K562 (cell line): ENCODE results near the gene TMEM150A. TPM values are rescaled to one million over a fixed set of nuclear protein-coding genes. Genes with fewer than 3 reads are reported as not detected.
A peak's percentile ranks its signal among the peaks of the same experiment; 100 is the strongest.

Source experiments
- ESRRA ChIP-seq: fragments of 450-650 bp; IDR thresholded peaks from 2 replicates; pipeline ENCODE4 v1.6.1; 2014; ENCODE audit warnings: low read depth, mild to moderate bottlenecking, moderate library complexity, borderline replicate concordance
- GABPA ChIP-seq: fragments of 200-800 bp; sonication (Bioruptor generic); conservative IDR thresholded peaks from 2 replicates; pipeline ENCODE4 v1.6.1; 2016; ENCODE audit warnings: low read depth, missing genetic modification characterization, missing compliant biosample characterization
- HDGF ChIP-seq: fragments of 450-650 bp; IDR thresholded peaks from 2 replicates; pipeline ENCODE4 v1.6.1; 2016
- HIVEP1 ChIP-seq: fragments of 250-450 bp; sonication (Bioruptor Pico); IDR thresholded peaks from 2 replicates; pipeline ENCODE4 v1.4.0; 2020; ENCODE audit warnings: mild to moderate bottlenecking
- JUND ChIP-seq, 2 experiments: IDR thresholded peaks; 2 replicates in 1 of 2; 3 replicates in 1 of 2; pipeline ENCODE4 v1.6.1; 2011; ENCODE audit warnings: borderline replicate concordance in 2 of 2, low read depth in 2 of 2, low read length in 2 of 2, improper control_type of control experiment in 1 of 2, missing biosample characterization in 1 of 2, missing genetic modification characterization in 1 of 2, missing genetic modification reagents in 1 of 2
- MBD2 ChIP-seq: sonication (generic); IDR thresholded peaks from 2 replicates; pipeline ENCODE4 v1.6.1; 2016; ENCODE audit warnings: low read depth, borderline replicate concordance
- MEF2D ChIP-seq: conservative IDR thresholded peaks from 2 replicates; pipeline ENCODE4 v1.6.1; 2016; ENCODE audit warnings: low read depth, missing genetic modification characterization, missing compliant biosample characterization
- NFIC ChIP-seq: fragments of 450-650 bp; IDR thresholded peaks from 2 replicates; pipeline ENCODE4 v1.6.1; 2017; ENCODE audit warnings: mild to moderate bottlenecking, inconsistent platforms
- PTTG1 ChIP-seq: fragments of 450-650 bp; IDR thresholded peaks from 2 replicates; pipeline ENCODE4 v1.6.1; 2016; ENCODE audit warnings: low read depth, mild to moderate bottlenecking, missing genetic modification characterization, missing compliant biosample characterization
- RBFOX2 ChIP-seq: fragments of 200-400 bp; formaldehyde crosslinking; IDR thresholded peaks from 2 replicates; pipeline ENCODE4 v1.6.1; 2017; ENCODE audit warnings: low read depth, mild to moderate bottlenecking, low read length, moderate library complexity
- SRF ChIP-seq, 2 experiments: fragments of 250-450, 450-650 bp in 1 of 2; sonication (Bioruptor Pico) in 1 of 2; sonication (generic) in 1 of 2; formaldehyde crosslinking; IDR thresholded peaks; 2 replicates each; pipeline versions ENCODE4 v1.5.0 to v1.5.1; 2020 to 2022; ENCODE audit warnings: mild to moderate bottlenecking in 1 of 2, missing genetic modification reagents in 1 of 2
- TAF9B ChIP-seq: fragments of 450-650 bp; IDR thresholded peaks from 2 replicates; pipeline ENCODE4 v1.6.1; 2018; ENCODE audit warnings: mild to moderate bottlenecking; ENCODE audit not compliant: partially characterized antibody
- TBP ChIP-seq: optimal IDR thresholded peaks from 2 replicates; pipeline ENCODE3; 2011; ENCODE audit warnings: low read depth, low read length, improper control_type of control experiment
- TRIM24 ChIP-seq, 2 experiments: fragments of 450-650 bp; IDR thresholded peaks; 2 replicates each; pipeline ENCODE4 v1.6.1; 2016
- ZFX ChIP-seq: sonication (generic); formaldehyde crosslinking; IDR thresholded peaks from 2 replicates; pipeline ENCODE4 v1.8.0; 2022; ENCODE audit warnings: mild to moderate bottlenecking, missing genetic modification reagents, moderate library complexity
- ZNF324 ChIP-seq: fragments of 250-450 bp; sonication (Bioruptor Pico); IDR thresholded peaks from 2 replicates; pipeline ENCODE4 v1.4.0; 2020; ENCODE audit warnings: mild to moderate bottlenecking
- ZNF75A ChIP-seq: fragments of 450-650 bp; formaldehyde crosslinking; IDR thresholded peaks from 2 replicates; pipeline ENCODE4 v1.4.0; 2020; ENCODE audit warnings: mild to moderate bottlenecking
- polyA plus RNA-seq, 8 experiments: library from polyadenylated mRNA; depleted of rRNA in 4 of 8; stranded (reverse) in 5 of 8; unstranded in 3 of 8; fragments of >200 nt; fragmentation: Nextera tagmentation in 2 of 8; fragmentation: Illumina TruSeq in 1 of 8; extraction: Ambion mirVana in 2 of 8; extraction: Trizol in 1 of 8; gene quantifications; 2 replicates each; pipeline versions ENCODE4 v1.2.1 to v1.2.3, GENCODE V29; 2011 to 2014; ENCODE audit warnings: inconsistent platforms in 1 of 8, missing spikeins in 1 of 8
- total RNA-seq, 7 experiments: library from RNA; depleted of rRNA in 6 of 7; stranded (reverse); fragments of >200 nt in 6 of 7; fragmentation: Illumina TruSeq in 2 of 7; extraction: Trizol in 2 of 7; gene quantifications; 2 replicates each; pipeline versions ENCODE4 v1.2.1 to v1.2.3, GENCODE V29; 2011 to 2021; ENCODE audit warnings: low replicate concordance in 1 of 7
- TF ChIP-seq, protein P1 (sequence below): fragments of 450-650 bp; IDR thresholded peaks from one replicate; pipeline ENCODE4 v1.6.1; 2018; ENCODE audit warnings: mild to moderate bottlenecking, moderate library complexity; ENCODE audit not compliant: partially characterized antibody
- TF ChIP-seq, protein P2 (sequence below), 2 experiments: IDR thresholded peaks in 1 of 2; conservative IDR thresholded peaks in 1 of 2; 2 replicates each; pipeline ENCODE4 v1.6.1; 2016; ENCODE audit warnings: low read depth in 2 of 2, mild to moderate bottlenecking in 1 of 2, missing compliant biosample characterization in 1 of 2, missing genetic modification characterization in 1 of 2, moderate library complexity in 1 of 2
- TF ChIP-seq, protein P3 (sequence below): conservative IDR thresholded peaks from 2 replicates; pipeline ENCODE4 v1.6.1; 2011; ENCODE audit warnings: low read depth, mild to moderate bottlenecking, low read length; ENCODE audit not compliant: control insufficient read depth

TMEM150A gene
- total and polyA plus RNA-seq, 9 of the 15 experiments (the other 6 are each of a cell fraction or from before 2014, with no cell fraction given), result 3.9 to 17.1 (median 8.4) TPM

DNA sequence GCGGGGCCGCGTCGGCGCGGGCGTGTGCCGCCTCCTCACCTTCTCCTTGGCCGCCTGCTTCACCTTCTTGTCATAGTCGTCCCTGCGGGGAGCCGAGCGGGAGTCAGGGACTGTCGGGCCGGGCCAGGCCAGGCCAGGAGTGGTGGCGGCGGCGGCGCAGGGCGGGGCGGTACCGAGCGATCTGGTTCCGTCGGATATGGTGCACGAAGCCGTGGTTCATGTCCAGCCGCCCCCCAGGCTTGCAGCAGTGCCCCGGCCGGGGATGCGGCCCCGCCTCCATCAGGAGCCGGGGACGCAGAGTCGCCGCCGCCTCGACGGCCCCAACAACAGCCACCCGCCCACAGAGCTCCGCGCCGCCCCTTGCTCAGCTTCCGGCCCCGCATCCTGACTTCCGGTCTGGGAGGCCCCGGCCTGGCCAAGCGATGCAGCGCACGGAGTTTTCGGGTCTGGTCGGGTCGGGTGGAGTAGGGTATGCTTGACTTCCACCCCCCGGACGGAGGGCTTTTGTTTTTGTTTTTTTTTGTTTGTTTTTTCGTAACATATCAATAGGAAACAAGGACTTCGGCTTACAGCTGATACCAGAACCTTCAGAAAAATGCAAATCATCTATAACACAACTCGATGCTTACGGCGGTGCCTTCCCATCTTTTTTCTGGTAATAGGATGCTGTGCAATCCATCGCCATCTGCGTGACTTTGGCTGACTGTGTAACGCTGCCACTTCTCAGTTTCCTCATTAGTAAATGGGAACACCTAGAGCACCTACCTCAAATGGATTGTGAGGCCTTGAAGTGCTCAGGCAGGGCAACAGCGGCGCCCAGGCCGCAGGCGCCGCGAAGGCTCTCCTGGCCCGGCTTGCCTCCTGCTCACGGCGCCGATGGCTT is 9.4 kb upstream of the TMEM150A start, which contains the start of gene C2orf68 (continued):
- TF ChIP-seq, protein P1, sequence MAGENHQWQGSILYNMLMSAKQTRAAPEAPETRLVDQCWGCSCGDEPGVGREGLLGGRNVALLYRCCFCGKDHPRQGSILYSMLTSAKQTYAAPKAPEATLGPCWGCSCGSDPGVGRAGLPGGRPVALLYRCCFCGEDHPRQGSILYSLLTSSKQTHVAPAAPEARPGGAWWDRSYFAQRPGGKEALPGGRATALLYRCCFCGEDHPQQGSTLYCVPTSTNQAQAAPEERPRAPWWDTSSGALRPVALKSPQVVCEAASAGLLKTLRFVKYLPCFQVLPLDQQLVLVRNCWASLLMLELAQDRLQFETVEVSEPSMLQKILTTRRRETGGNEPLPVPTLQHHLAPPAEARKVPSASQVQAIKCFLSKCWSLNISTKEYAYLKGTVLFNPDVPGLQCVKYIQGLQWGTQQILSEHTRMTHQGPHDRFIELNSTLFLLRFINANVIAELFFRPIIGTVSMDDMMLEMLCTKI, result no peak
- TF ChIP-seq, protein P2, sequence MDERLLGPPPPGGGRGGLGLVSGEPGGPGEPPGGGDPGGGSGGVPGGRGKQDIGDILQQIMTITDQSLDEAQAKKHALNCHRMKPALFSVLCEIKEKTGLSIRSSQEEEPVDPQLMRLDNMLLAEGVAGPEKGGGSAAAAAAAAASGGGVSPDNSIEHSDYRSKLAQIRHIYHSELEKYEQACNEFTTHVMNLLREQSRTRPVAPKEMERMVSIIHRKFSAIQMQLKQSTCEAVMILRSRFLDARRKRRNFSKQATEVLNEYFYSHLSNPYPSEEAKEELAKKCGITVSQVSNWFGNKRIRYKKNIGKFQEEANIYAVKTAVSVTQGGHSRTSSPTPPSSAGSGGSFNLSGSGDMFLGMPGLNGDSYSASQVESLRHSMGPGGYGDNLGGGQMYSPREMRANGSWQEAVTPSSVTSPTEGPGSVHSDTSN (CRISPR knock-in tag; IDR thresholded peaks at IDR 0.05; ENCODE audit: low read depth), result no peak
- TF ChIP-seq, protein P2 (tag; conservative IDR thresholded peaks at IDR 0.05; ENCODE audit: low read depth), result no peak
- no peak for TF ChIP-seq ZNF324 (CRISPR knock-in tag)
- peak; percentile 91 for TF ChIP-seq TBP
- peak; percentile 93 for TF ChIP-seq ZFX (CRISPR knock-in tag)
- TF ChIP-seq TAF9B, result peak; percentile 80
- no peak for TF ChIP-seq JUND (IDR thresholded peaks at IDR 0.05; ENCODE audit: borderline replicate concordance, low read depth, low read length)
- no peak for TF ChIP-seq JUND (tag; IDR thresholded peaks at IDR 0.05; ENCODE audit: borderline replicate concordance, low read depth, low read length)
- peak; percentile 97 for TF ChIP-seq RBFOX2
- no peak for TF ChIP-seq HDGF
- no peak for TF ChIP-seq PTTG1 (tag)
- peak in 1 of 2 experiments; percentile 61; a peak in 2 of 4 replicates for TF ChIP-seq SRF (CRISPR knock-in tag; IDR thresholded peaks at IDR 0.05)
- peak; percentile 98 for TF ChIP-seq GABPA (tag)
- TF ChIP-seq NFIC, result peak; percentile 65
- peak; percentile 64; the same call in 1 of the 2 replicates for TF ChIP-seq MBD2
- peak in 1 of 2 experiments; percentile 39; a peak in 1 of 4 replicates for TF ChIP-seq TRIM24 (IDR thresholded peaks at IDR 0.05)
- TF ChIP-seq ZNF75A (CRISPR knock-in tag), result no peak
- TF ChIP-seq, protein P3, sequence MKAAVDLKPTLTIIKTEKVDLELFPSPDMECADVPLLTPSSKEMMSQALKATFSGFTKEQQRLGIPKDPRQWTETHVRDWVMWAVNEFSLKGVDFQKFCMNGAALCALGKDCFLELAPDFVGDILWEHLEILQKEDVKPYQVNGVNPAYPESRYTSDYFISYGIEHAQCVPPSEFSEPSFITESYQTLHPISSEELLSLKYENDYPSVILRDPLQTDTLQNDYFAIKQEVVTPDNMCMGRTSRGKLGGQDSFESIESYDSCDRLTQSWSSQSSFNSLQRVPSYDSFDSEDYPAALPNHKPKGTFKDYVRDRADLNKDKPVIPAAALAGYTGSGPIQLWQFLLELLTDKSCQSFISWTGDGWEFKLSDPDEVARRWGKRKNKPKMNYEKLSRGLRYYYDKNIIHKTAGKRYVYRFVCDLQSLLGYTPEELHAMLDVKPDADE, result 0 out of 2 replicates have a peak, but pooled peaks have one; percentile 7
- peak; percentile 49; the same call in 1 of the 2 replicates for TF ChIP-seq MEF2D (tag)
- peak; percentile 41; the same call in 1 of the 2 replicates for TF ChIP-seq ESRRA
- TF ChIP-seq HIVEP1 (CRISPR knock-in tag), result no peak
